ENCODE measurements around the gene NID1. TPM values are rescaled to one million over a fixed set of nuclear protein-coding genes. Genes with fewer than 3 reads are reported as not detected.

Gene NID1
- total and polyA plus RNA-seq, 2 of the 4 experiments (the other 2 are of a cell fraction) = 21.9 to 83.3 TPM

DNA sequence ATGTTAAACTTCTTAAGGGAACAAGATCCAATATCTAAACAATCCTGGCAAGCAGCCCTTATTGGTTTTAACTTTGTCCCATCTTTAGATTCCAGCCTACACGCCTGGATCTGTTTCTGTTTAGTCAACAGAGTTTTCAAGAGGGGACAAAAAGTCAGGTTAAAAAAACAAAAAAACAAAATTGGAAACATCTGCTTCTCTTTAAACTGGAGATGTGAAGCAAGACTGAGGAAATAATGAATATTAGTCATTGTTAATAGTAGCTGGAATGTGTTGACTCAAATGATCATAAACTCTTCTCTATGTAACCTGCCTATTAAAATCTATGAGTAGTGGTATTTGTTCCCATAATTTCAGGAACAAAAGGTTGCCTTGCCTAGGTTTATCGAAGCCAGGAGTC is 55.0 kb downstream of the NID1 start:
- H3K4me2 ChIP-seq (ENCODE audit: low read depth, low read length) = peak overlapping the region; percentile 67; the same call in 1 of the 2 replicates
- no peak overlapping the region for H2AK5ac ChIP-seq (ENCODE audit: low read depth, low read length)
- peaks cover 26% of the 10 kb centered on the region for H3K36me3 ChIP-seq (ENCODE audit: control insufficient read depth, insufficient read depth, low read length)
- POLR2A ChIA-PET (ENCODE audit: unreplicated experiment) = no interaction called here
- no TSS peak for BruUV-seq (replicated peaks)
- H4K8ac ChIP-seq (ENCODE audit: low read depth in 2 of 2, low read length in 2 of 2) = no peak overlapping the region
- H2AK9ac ChIP-seq (replicated peaks; ENCODE audit: low read depth, low read length, poor library complexity) = no peak overlapping the region
- TF ChIP-seq MAFK (IDR thresholded peaks at IDR 0.05; ENCODE audit: low read depth, low read length) (no peak), CEBPB (IDR thresholded peaks at IDR 0.05; ENCODE audit: low read depth, low read length) (peak; percentile 97), FOS (IDR thresholded peaks at IDR 0.05; ENCODE audit: low read depth, low read length) (peak; percentile 78; the same call in 1 of the 2 replicates)
- peak overlapping the region; percentile 63 for H2BK5ac ChIP-seq (ENCODE audit: low read depth, low read length, poor library complexity, severe bottlenecking)
- no peak overlapping the region for H3K23ac ChIP-seq (ENCODE audit: low read depth, low read length)
- H3K27me3 ChIP-seq (ENCODE audit: control insufficient read depth, insufficient read depth, low read length) = no peaks in the 10 kb centered on the region
- H4K20me1 ChIP-seq (ENCODE audit: insufficient read depth, low read length) = no peaks in the 10 kb centered on the region
- peaks cover 7% of the 10 kb centered on the region for H3K4me1 ChIP-seq (ENCODE audit: control insufficient read depth, insufficient read depth, low read length)
- no CpG with 5 or more reads among the region's 2 CpGs for WGBS, 2 experiments (ENCODE audit: extremely low coverage in 2 of 2, insufficient read length in 1 of 2)
- ATAC-seq (ENCODE audit: low read depth) = peak; percentile 68
- no peak overlapping the region for H3K27ac ChIP-seq (ENCODE audit: insufficient read depth, low read length)
- no peak overlapping the region for H2AFZ ChIP-seq (replicated peaks; ENCODE audit: low read length, poor library complexity)
- H3K14ac ChIP-seq (replicated peaks; ENCODE audit: low read depth, low read length) = no peak overlapping the region
- H2BK15ac ChIP-seq (ENCODE audit: low read depth, low read length) = 0 out of 3 replicates have a peak overlapping the region, but pooled peaks have one; percentile 40
- H3K9me1 ChIP-seq (ENCODE audit: insufficient read depth, low read length) = peaks cover 12% of the 10 kb centered on the region
- H3K79me1 ChIP-seq (ENCODE audit: low read depth in 1 of 2, low read length in 2 of 2) = peaks cover 0 to 3% of the 10 kb centered on the region in 2 experiments; a peak in 1 of 4 replicates
- in situ Hi-C loops (cut with MboI; ENCODE audit: low sequenced_read_pairs) = no loop called here
- peak overlapping the region; percentile 64; the same call in 1 of the 2 replicates for H3K18ac ChIP-seq (ENCODE audit: low read depth, low read length)
- no peak overlapping the region for H4K91ac ChIP-seq (ENCODE audit: insufficient read depth, low read depth, low read length)
- no peak overlapping the region for H3K9ac ChIP-seq (ENCODE audit: low read depth, low read length)
- CTCF ChIA-PET = interaction anchor here (1.2 kb wide), 1 partner anchor 11 kb away, joined by 4 read pairs; no protein-coding TSS in a partner anchor
- H3K9me3 ChIP-seq (ENCODE audit: control insufficient read depth, insufficient read depth, low read length) = no peaks in the 10 kb centered on the region
- H3K4ac ChIP-seq (ENCODE audit: low read depth, low read length) = peak overlapping the region; percentile 57; the same call in 1 of the 2 replicates
- H4K5ac ChIP-seq (ENCODE audit: low read depth, low read length) = peak overlapping the region; percentile 59; the same call in 1 of the 2 replicates
- no peak overlapping the region for H3K4me3 ChIP-seq (ENCODE audit: insufficient read depth, low read depth, low read length)
- dilution Hi-C loops (cut with HindIII; ENCODE audit: low sequenced_read_pairs, unreplicated experiment) = no loop called here
- peak; percentile 83 for DNase-seq
- H2BK20ac ChIP-seq (ENCODE audit: low read depth, low read length) = no peak overlapping the region
- intact Hi-C loops (cut with micrococcal nuclease) = no loop called here
- H2BK120ac ChIP-seq (ENCODE audit: low read depth, low read length) = peak overlapping the region; percentile 56; the same call in 1 of the 2 replicates
- H3K56ac ChIP-seq (ENCODE audit: extremely low read depth, insufficient read depth, low read length) = no peak overlapping the region
